K562 (cell line): ENCODE data around the gene IL1RN.

Source experiments
- CTCF ChIP-seq, 3 experiments: IDR thresholded peaks in 2 of 3; conservative IDR thresholded peaks in 1 of 3; 2 replicates each; pipeline ENCODE4 v1.5.1; 2011 to 2012; ENCODE audit warnings: low read length in 3 of 3, mild to moderate bottlenecking in 3 of 3, control low read depth in 2 of 3, improper control_type of control experiment in 1 of 3, inconsistent platforms in 1 of 3, low read depth in 1 of 3, mixed read lengths in 1 of 3, moderate library complexity in 1 of 3; ENCODE audit not compliant: insufficient read depth in 2 of 3
- FOSL1 ChIP-seq: fragments of 200-800 bp; sonication (Bioruptor generic); conservative IDR thresholded peaks from 2 replicates; pipeline ENCODE4 v1.6.1; 2016; ENCODE audit warnings: missing genetic modification characterization, missing compliant biosample characterization
- MAFF ChIP-seq: IDR thresholded peaks from 2 replicates; pipeline ENCODE4 v1.6.1; 2012; ENCODE audit warnings: low read length, improper control_type of control experiment
- MEF2D ChIP-seq: conservative IDR thresholded peaks from 2 replicates; pipeline ENCODE4 v1.6.1; 2016; ENCODE audit warnings: low read depth, missing genetic modification characterization, missing compliant biosample characterization
- NFXL1 ChIP-seq: fragments of 450-650 bp; formaldehyde crosslinking; IDR thresholded peaks from 2 replicates; pipeline ENCODE4 v1.4.0; 2021; ENCODE audit warnings: mild to moderate bottlenecking
- PATZ1 ChIP-seq: fragments of 250-450 bp; sonication (Bioruptor Pico); IDR thresholded peaks from 2 replicates; pipeline ENCODE4 v1.5.0; 2020; ENCODE audit warnings: mild to moderate bottlenecking, borderline replicate concordance
- REST ChIP-seq, 2 experiments: fragments of 450-650 bp; formaldehyde crosslinking in 1 of 2; IDR thresholded peaks; 2 replicates each; pipeline versions ENCODE4 v1.4.0 to v1.6.1; 2014 to 2020; ENCODE audit warnings: mild to moderate bottlenecking in 2 of 2, borderline replicate concordance in 1 of 2, low read depth in 1 of 2
- SMC3 ChIP-seq: conservative IDR thresholded peaks from 2 replicates; pipeline ENCODE4 v1.6.1; 2011; ENCODE audit warnings: low read depth, low read length, improper control_type of control experiment; ENCODE audit not compliant: insufficient read depth
- STAT5B ChIP-seq: fragments of 250-450 bp; sonication (Bioruptor Pico); IDR thresholded peaks from 2 replicates; pipeline ENCODE4 v1.8.0; 2021; ENCODE audit warnings: mild to moderate bottlenecking, inconsistent platforms
- TBL1XR1 ChIP-seq, 2 experiments: IDR thresholded peaks; 2 replicates each; pipeline ENCODE4 v1.6.1; 2012; ENCODE audit warnings: improper control_type of control experiment in 2 of 2, low read length in 2 of 2, mild to moderate bottlenecking in 1 of 2
- USF2 ChIP-seq: sonication (generic); formaldehyde crosslinking; IDR thresholded peaks from 2 replicates; pipeline ENCODE4 v1.5.0; 2020; ENCODE audit warnings: missing genetic modification reagents
- ZBTB11 ChIP-seq, 3 experiments: fragments of 200-800 bp in 1 of 3; fragments of 250-450 bp in 1 of 3; fragments of 450-650 bp in 1 of 3; sonication (Bioruptor Pico) in 1 of 3; sonication (Bioruptor generic) in 1 of 3; formaldehyde crosslinking in 1 of 3; IDR thresholded peaks; 2 replicates each; pipeline versions ENCODE4 v1.6.1 to v1.8.0; 2016 to 2022; ENCODE audit warnings: mild to moderate bottlenecking in 2 of 3, missing genetic modification characterization in 2 of 3, missing compliant biosample characterization in 1 of 3, moderate library complexity in 1 of 3
- TF ChIP-seq, protein P1 (sequence below): fragments of 250-450 bp; sonication (Bioruptor Pico); IDR thresholded peaks from 2 replicates; pipeline ENCODE4 v1.4.0; 2020; ENCODE audit warnings: mild to moderate bottlenecking

DNA sequence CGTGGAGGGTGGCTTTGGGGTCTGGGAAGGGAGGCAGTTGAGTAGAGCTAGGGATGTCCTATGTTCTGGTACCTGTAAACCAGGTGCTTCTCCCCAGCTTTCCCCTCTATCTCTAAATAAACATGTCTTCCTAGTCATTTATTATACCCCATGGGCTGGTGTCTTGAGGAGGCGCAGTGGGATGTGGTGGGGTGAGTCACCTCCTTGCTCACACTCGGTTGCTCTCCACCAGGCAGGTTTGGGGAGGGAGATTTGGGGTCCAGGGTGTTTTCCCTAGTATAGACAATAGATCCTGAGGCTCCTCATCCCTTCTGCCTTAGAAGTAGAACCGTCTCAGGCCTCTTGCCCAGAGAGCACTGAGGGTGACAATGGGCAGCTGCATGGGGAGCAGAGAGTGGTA, 51.5 kb downstream of the IL1RN start:
- TF ChIP-seq MAFF (no peak), REST (IDR thresholded peaks at IDR 0.05; ENCODE audit: borderline replicate concordance) (no peak), REST (CRISPR knock-in tag; IDR thresholded peaks at IDR 0.05; ENCODE audit: low read depth) (no peak), STAT5B (CRISPR knock-in tag) (no peak), PATZ1 (CRISPR knock-in tag) (no peak), TBL1XR1 (IDR thresholded peaks at IDR 0.05; ENCODE audit: low read length in 2 of 2) (no peak), ZBTB11 (CRISPR knock-in tag; IDR thresholded peaks at IDR 0.05) (no peak), FOSL1 (tag) (peak; percentile 36), CTCF (IDR thresholded peaks at IDR 0.05 in 2 of 3, conservative IDR thresholded peaks at IDR 0.05 in 1 of 3; ENCODE audit: insufficient read depth in 2 of 3, low read depth in 1 of 3, low read length in 3 of 3) (no peak), MEF2D (tag) (no peak), SMC3 (no peak), NFXL1 (no peak), USF2 (CRISPR knock-in tag) (no peak)
- TF ChIP-seq, protein P1, sequence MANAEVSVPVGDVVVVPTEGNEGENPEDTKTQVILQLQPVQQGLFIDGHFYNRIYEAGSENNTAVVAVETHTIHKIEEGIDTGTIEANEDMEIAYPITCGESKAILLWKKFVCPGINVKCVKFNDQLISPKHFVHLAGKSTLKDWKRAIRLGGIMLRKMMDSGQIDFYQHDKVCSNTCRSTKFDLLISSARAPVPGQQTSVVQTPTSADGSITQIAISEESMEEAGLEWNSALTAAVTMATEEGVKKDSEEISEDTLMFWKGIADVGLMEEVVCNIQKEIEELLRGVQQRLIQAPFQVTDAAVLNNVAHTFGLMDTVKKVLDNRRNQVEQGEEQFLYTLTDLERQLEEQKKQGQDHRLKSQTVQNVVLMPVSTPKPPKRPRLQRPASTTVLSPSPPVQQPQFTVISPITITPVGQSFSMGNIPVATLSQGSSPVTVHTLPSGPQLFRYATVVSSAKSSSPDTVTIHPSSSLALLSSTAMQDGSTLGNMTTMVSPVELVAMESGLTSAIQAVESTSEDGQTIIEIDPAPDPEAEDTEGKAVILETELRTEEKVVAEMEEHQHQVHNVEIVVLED = no peak
